Transverse colon (tissue), 4 donors: Measurements from ENCODE around the gene GPC6. TPM values are rescaled to one million over a fixed set of nuclear protein-coding genes. Genes with fewer than 3 reads are reported as not detected.

ENCODE experiments used
- DNase-seq: peaks from one replicate; pipeline ENCODE4 v3.0.0-alpha.2; 2019
- H3K27ac ChIP-seq, 4 donors: fragments of 200-600 bp; sonication (generic); 2 replicates each; pipeline ENCODE4 v1.5.1; 2016 to 2018; ENCODE audit warnings: inconsistent platforms in 4 of 4
- H3K27me3 ChIP-seq: fragments of 200-600 bp; sonication (generic); 2 replicates; pipeline ENCODE4 v1.5.1; 2017; ENCODE audit warnings: inconsistent platforms
- H3K36me3 ChIP-seq, 4 donors: fragments of 200-600 bp; sonication (generic); 2 replicates each; pipeline ENCODE4 v1.5.1; 2017 to 2019; ENCODE audit warnings: inconsistent platforms in 4 of 4
- H3K4me1 ChIP-seq, 4 donors: fragments of 200-600 bp; sonication (generic); 2 replicates each; pipeline ENCODE4 v1.5.1; 2017 to 2020; ENCODE audit warnings: inconsistent platforms in 4 of 4
- H3K4me3 ChIP-seq, 4 donors: fragments of 200-600 bp; sonication (generic); 1 replicate in 1 of 4; 2 replicates in 3 of 4; pipeline versions ENCODE4 v1.5.1 to v1.6.1; 2017 to 2019; ENCODE audit warnings: inconsistent platforms in 4 of 4
- H3K9me3 ChIP-seq, 2 donors: fragments of 200-600 bp; sonication (generic); 2 replicates each; pipeline ENCODE4 v1.5.1; 2017 to 2019; ENCODE audit warnings: inconsistent platforms in 2 of 2
- CTCF ChIP-seq, 5 experiments: fragments of 200-600 bp in 3 of 5; fragments of 450-650 bp in 2 of 5; sonication (generic) in 3 of 5; IDR thresholded peaks; 1 replicate in 2 of 5; 2 replicates in 3 of 5; pipeline ENCODE4 v1.5.1; 2016 to 2017; ENCODE audit warnings: antibody characterized with exemption in 5 of 5, inconsistent platforms in 3 of 5, mild to moderate bottlenecking in 2 of 5, moderate library complexity in 1 of 5
- EP300 ChIP-seq: sonication (generic); formaldehyde crosslinking; IDR thresholded peaks from one replicate; pipeline ENCODE4 v1.6.1; 2017; ENCODE audit warnings: antibody characterized with exemption, low read depth
- POLR2A ChIP-seq: fragments of 450-650 bp; IDR thresholded peaks from one replicate; pipeline ENCODE4 v1.6.1; 2016; ENCODE audit warnings: antibody characterized with exemption, mild to moderate bottlenecking, moderate library complexity
- POLR2AphosphoS5 ChIP-seq, 3 donors: sonication (generic); formaldehyde crosslinking; IDR thresholded peaks; one replicate each; pipeline ENCODE4 v1.6.1; 2016; ENCODE audit warnings: antibody characterized with exemption in 3 of 3
- WGBS, 2 donors: methylation state at CpG; one replicate each; pipeline ENCODE4 v1.1.5; 2018; ENCODE audit warnings: low coverage in 1 of 2; 5-methylcytosine and 5-hydroxymethylcytosine counted together
- in situ Hi-C, 4 donors: fragments of 200-750 bp; cut with MboI; loops; one replicate each; pipeline versions ENCODE4 v1.15.0 to v1.15.1; 2017; ENCODE audit warnings: low sequenced_read_pairs in 3 of 4, low pct_ligation_motif_present in 1 of 4, low pct_unique_long_range_greater_than_20kb in 1 of 4
- intact Hi-C: fragments of 100-400 bp; cut with DNase I; formaldehyde crosslinking; loops from one replicate; pipeline ENCODE4 v1.15.1; 2023; ENCODE audit warnings: low total_unique reads
- total RNA-seq, 4 donors: library from RNA; depleted of rRNA; stranded (reverse); fragments of >200 nt; gene quantifications; one replicate each; pipeline ENCODE4 v1.1.0, GENCODE V29; 2016

GPC6 gene
- total RNA-seq, 4 donors from 2014 or later: 0.75 to 5.7 (median 4.0) TPM

GRCh38 chr13:93304134-93304533 lies 77.5 kb downstream of the GPC6 start:
- Histone ChIP-seq H3K36me3 (no peaks in the 10 kb centered on the region), H3K27ac (no peak overlapping the region), H3K27me3 (no peaks in the 10 kb centered on the region), H3K4me1 (no peaks in the 10 kb centered on the region), H3K9me3 (no peaks in the 10 kb centered on the region), H3K4me3 (no peak overlapping the region)
- TF ChIP-seq CTCF (IDR thresholded peaks at IDR 0.05) (no peak), EP300 (no peak), POLR2A (no peak), POLR2AphosphoS5 (IDR thresholded peaks at IDR 0.05) (no peak)
- WGBS, 2 donors: 71 to 85% methylated on average over 3 to 5 of the region's 5 CpGs
- intact Hi-C loops: no loop called here
- DNase-seq: no peak
- in situ Hi-C loops: no loop called here

GRCh38 chr13:93304868-93305613 lies 78.4 kb downstream of the GPC6 start:
- Histone ChIP-seq H3K4me1 (no peaks in the 10 kb centered on the region), H3K36me3 (no peaks in the 10 kb centered on the region), H3K9me3 (no peaks in the 10 kb centered on the region), H3K27ac (no peak overlapping the region), H3K27me3 (no peaks in the 10 kb centered on the region), H3K4me3 (no peak overlapping the region)
- 46 to 57% methylated on average over 5 to 6 of the region's 6 CpGs for WGBS, 2 donors
- intact Hi-C loops: no loop called here
- TF ChIP-seq POLR2A: no peak
- no peak for TF ChIP-seq POLR2AphosphoS5 (IDR thresholded peaks at IDR 0.05)
- TF ChIP-seq CTCF (IDR thresholded peaks at IDR 0.05): no peak
- no peak for TF ChIP-seq EP300
- in situ Hi-C loops: no loop called here
- DNase-seq: no peak

GRCh38 chr13:93305886-93306285 lies 79.3 kb downstream of the GPC6 start:
- no peak overlapping the region for H3K27ac ChIP-seq
- no peaks in the 10 kb centered on the region for H3K4me1 ChIP-seq
- intact Hi-C loops: no loop called here
- no peaks in the 10 kb centered on the region for H3K27me3 ChIP-seq
- no peak for DNase-seq
- no peaks in the 10 kb centered on the region for H3K36me3 ChIP-seq
- in situ Hi-C loops: no loop called here
- no peaks in the 10 kb centered on the region for H3K9me3 ChIP-seq
- no peak for TF ChIP-seq POLR2AphosphoS5 (IDR thresholded peaks at IDR 0.05)
- TF ChIP-seq CTCF (IDR thresholded peaks at IDR 0.05): no peak
- no peak for TF ChIP-seq EP300
- TF ChIP-seq POLR2A: no peak
- no peak overlapping the region for H3K4me3 ChIP-seq

- Histone ChIP-seq H3K27me3 (no peaks in the 10 kb centered on the region), H3K9me3 (no peaks in the 10 kb centered on the region), H3K36me3 (no peaks in the 10 kb centered on the region), H3K27ac (no peak overlapping the region), H3K4me1 (no peaks in the 10 kb centered on the region), H3K4me3 (no peak overlapping the region)
- in situ Hi-C loops: no loop called here
- intact Hi-C loops: no loop called here
- TF ChIP-seq CTCF (IDR thresholded peaks at IDR 0.05) (no peak), POLR2A (no peak), POLR2AphosphoS5 (IDR thresholded peaks at IDR 0.05) (no peak), EP300 (no peak)
- no peak for DNase-seq
These were observed 80.5 kb downstream of the GPC6 start for GRCh38 chr13:93307136-93307535.
